Dendritic cell treated with granulocyte-macrophage colony-stimulating factor and Interleukin-4, amounts not matched to agents 40 ng/mL and 50 ng/mL, for 4 days (primary cell): Measurements from ENCODE around the gene NBEAL1.
"Not testable (repeated sequence)": the region's sequence is repeated elsewhere in the genome, so short reads cannot be mapped to it uniquely, and the experiment has no call there.

Source experiments
- H3K27ac Mint-ChIP-seq: one replicate; pipeline ENCODE4 v1.8.0; 2022; ENCODE audit warnings: mild to moderate bottlenecking, mixed read lengths
- H3K27me3 Mint-ChIP-seq: one replicate; pipeline ENCODE4 v1.8.0; 2022; ENCODE audit warnings: mild to moderate bottlenecking, mixed read lengths
- H3K36me3 Mint-ChIP-seq: one replicate; pipeline ENCODE4 v1.8.0; 2022; ENCODE audit warnings: low read depth, mixed read lengths
- H3K4me1 Mint-ChIP-seq: one replicate; pipeline ENCODE4 v1.8.0; 2022; ENCODE audit warnings: low read depth, mixed read lengths
- H3K4me3 Mint-ChIP-seq: one replicate; pipeline ENCODE4 v1.8.0; 2022; ENCODE audit warnings: mild to moderate bottlenecking, moderate library complexity, mixed read lengths
- H3K9me3 Mint-ChIP-seq: one replicate; pipeline ENCODE4 v1.8.0; 2022; ENCODE audit warnings: mixed read lengths
- intact Hi-C: fragments of 100-400 bp; cut with micrococcal nuclease; formaldehyde crosslinking; loops from one replicate; pipeline ENCODE4 v1.15.0; 2022

The NBEAL1 gene

DNA sequence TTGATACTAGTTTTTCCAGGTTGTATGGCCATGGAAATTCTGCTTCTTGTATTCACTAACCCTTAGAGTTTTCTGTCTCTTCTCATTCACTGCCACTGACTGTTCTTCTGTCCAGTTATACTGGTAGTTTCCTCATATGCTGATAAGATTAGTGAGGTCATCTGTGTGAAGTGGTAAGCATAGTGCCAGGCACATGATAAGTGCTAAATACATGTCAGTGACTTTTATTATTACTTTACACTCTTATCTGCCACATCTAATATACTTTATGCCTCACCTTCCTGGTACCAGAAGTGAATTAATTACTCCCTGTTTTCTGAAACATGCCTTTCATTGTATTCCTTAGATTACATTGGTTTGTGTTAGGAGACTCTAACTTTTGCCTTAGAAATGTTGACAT lies 91.3 kb downstream of the NBEAL1 start:
- Mint-ChIP-seq H3K27ac (no peak overlapping the region), H3K4me1 (no peaks in the 10 kb centered on the region), H3K4me3 (no peak overlapping the region), H3K27me3 (no peaks in the 10 kb centered on the region), H3K9me3 (peaks cover 31% of the 10 kb centered on the region), H3K36me3 (peaks cover 53% of the 10 kb centered on the region)
- intact Hi-C loops = no loop called here

DNA sequence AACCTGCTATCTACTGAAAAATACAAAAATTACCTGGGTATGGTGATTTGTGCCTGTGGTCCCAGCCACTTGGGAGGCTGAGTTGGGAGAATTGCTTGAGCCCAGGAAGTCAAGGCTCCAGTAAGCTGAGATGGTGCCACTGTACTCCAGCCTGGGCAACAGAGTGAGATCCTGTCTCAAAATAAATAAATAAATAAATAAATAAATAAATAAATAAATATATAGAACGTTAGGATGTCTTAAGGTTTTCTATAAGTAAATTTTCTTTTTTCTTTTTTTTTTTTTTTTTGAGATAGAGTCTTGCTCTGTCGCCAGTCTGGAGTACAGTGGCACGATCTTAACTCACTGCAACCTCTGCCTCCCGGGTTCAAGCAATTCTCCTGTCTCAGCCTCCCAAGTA lies 95.8 kb downstream of the NBEAL1 start:
- H3K4me1 Mint-ChIP-seq, H3K27ac Mint-ChIP-seq: not testable (repeated sequence)

DNA sequence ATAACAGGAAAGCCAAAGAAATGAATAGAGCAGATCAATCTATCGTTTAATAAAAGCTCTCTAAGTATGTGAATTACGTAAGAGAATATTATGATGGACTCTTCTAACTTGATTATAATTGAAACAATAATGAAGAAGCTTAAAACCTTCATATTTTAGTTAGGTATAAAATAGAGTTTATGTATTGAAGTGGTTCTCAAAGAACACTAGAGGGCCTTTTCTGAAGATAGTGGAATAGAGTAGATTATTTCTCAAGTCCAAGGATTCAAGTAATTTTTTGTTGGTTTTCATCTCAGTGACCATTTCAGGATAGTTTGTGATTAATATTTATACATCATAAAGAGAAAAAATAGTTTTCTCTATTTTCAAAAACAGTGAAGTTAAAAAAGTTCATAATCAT lies 97.7 kb downstream of the NBEAL1 start:
- no peak overlapping the region for H3K4me3 Mint-ChIP-seq
- no peaks in the 10 kb centered on the region for H3K27me3 Mint-ChIP-seq
- H3K9me3 Mint-ChIP-seq = no peaks in the 10 kb centered on the region
- intact Hi-C loops = no loop called here
- H3K36me3 Mint-ChIP-seq = peaks cover 65% of the 10 kb centered on the region
- H3K27ac Mint-ChIP-seq = no peak overlapping the region
- H3K4me1 Mint-ChIP-seq = no peaks in the 10 kb centered on the region

More for the DNA sequence above, 95.8 kb downstream of the NBEAL1 start:
- H3K9me3 Mint-ChIP-seq, H3K4me3 Mint-ChIP-seq, H3K27me3 Mint-ChIP-seq, intact Hi-C loops: not testable (repeated sequence)
- H3K36me3 Mint-ChIP-seq = peaks cover 48% of the 10 kb centered on the region

DNA sequence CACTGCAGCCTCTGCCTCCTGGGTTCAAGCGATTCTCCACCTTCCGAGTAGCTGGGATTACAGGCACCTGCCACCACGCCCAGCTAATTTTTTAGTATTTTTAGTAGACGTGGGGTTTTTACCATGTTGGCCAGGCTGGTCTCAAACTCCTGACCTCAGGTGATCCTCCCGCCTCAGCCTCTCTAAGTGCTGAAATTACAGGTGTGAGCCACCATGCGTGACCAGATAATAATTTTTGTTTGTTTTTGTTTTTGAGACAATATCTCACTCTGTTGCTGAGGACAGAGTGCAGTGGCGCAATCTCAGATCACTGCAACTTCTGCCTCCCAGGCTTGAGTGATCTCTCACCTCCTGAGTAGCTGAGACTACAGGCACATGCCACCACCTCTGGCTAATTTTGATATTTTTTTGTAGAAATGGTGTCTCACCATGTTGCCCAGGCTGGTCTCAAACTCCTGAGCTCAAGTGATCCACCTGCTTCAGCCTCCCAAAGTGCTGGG lies 100.6 kb downstream of the NBEAL1 start:
- H3K4me3 Mint-ChIP-seq, intact Hi-C loops, H3K4me1 Mint-ChIP-seq, H3K9me3 Mint-ChIP-seq, H3K27ac Mint-ChIP-seq, H3K27me3 Mint-ChIP-seq: not testable (repeated sequence)
- H3K36me3 Mint-ChIP-seq = peaks cover 56% of the 10 kb centered on the region

DNA sequence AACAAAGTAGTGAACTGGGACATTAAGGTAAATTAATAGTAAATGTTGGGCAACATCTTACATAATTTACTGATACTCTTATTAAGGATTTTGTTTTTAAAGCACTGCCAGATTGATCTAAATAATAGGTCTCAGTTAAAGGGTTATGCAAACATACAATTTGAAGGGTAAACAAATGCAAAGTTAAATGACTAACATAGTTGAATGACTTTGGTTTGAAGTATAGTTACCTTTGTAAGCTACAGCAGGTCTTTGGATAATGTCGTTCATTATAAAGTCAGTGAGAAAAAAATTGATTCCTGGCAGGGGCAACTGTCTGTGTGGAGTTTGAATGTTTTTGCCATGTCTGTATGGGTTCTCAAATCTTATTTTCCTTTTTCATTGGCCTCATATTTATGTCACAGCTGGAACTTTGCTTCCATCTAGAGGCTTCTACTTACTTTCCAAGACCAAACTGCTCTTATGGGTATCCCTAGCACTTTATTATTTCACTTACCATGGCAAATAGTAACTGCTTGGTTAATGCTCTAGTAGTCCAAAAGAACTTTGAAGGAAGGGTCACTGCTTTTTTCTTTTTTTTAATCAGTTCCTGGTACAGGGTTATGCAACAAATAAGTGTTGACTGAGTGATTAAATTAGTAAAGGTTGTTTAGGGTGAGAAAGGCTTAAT lies 107.8 kb downstream of the NBEAL1 start:
- Mint-ChIP-seq H3K9me3 (no peaks in the 10 kb centered on the region), H3K27me3 (no peaks in the 10 kb centered on the region), H3K4me1 (no peaks in the 10 kb centered on the region), H3K27ac (no peak overlapping the region), H3K4me3 (no peak overlapping the region), H3K36me3 (peaks cover 25% of the 10 kb centered on the region)
- intact Hi-C loops = no loop called here

DNA sequence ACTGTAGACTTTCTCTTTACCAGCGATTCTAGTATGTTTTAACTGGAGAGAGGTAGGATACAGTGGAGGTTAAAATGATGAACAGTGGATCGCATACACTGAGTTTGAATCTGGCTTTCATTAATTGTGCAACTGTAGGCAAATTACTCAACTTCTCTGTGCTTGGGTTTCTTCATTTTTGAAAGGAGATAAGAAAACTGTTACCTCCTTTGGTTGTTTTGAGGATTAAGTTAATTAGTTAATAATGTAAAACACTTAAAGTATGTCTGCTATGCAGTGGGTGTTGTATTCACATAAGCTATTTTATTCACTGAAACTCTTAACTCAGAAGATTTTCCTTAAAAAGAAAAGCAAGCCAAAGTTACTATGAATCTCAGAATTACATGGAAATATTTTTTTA lies 112.3 kb downstream of the NBEAL1 start:
- Mint-ChIP-seq H3K27ac (no peak overlapping the region), H3K9me3 (no peaks in the 10 kb centered on the region), H3K4me1 (no peaks in the 10 kb centered on the region), H3K27me3 (no peaks in the 10 kb centered on the region), H3K36me3 (peaks cover 46% of the 10 kb centered on the region), H3K4me3 (no peak overlapping the region)
- intact Hi-C loops = no loop called here

DNA sequence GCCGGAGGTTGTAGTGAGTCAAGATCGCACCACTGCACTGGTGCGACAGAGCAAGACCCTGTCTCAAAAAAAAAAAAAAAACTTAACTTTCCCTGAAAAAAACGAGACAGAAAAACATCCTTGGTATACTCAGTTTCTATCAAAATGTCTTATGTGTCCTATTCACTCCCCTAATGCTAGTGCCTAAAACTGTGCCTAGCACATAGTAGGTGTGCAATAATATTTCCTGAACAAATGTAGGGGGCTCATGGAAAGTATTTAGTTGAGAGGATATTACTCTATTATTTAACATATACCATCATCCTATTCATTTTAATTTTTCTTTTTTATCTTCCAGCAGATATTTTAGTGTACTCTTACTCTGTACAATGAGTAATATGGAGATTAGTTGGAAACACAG lies 120.4 kb downstream of the NBEAL1 start:
- H3K4me3 Mint-ChIP-seq = no peak overlapping the region
- no peaks in the 10 kb centered on the region for H3K4me1 Mint-ChIP-seq
- no peaks in the 10 kb centered on the region for H3K27me3 Mint-ChIP-seq
- intact Hi-C loops = no loop called here
- no peaks in the 10 kb centered on the region for H3K9me3 Mint-ChIP-seq
- peaks cover 15% of the 10 kb centered on the region for H3K36me3 Mint-ChIP-seq
- no peak overlapping the region for H3K27ac Mint-ChIP-seq

DNA sequence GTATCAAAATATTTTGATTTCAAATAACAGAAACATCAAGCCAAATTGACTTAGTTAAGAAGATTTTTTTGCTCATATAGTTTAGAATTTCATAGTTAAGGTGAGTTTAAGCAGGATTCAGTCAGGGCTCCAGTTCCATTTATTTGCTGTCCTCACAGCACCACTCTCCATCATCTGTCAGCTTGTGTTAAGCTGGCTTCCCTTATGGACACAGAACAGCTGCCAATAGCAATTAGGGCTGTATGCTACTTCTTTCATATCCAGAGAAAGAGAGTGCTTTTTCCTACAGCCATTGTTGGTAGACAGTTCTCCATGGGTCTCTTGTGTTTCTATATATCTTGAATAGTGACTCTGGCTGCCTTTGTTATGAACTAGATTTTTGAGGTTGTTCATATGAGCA lies 128.7 kb downstream of the NBEAL1 start:
- intact Hi-C loops = no loop called here
- Mint-ChIP-seq H3K27ac (no peak overlapping the region), H3K36me3 (peaks cover 17% of the 10 kb centered on the region), H3K4me1 (no peaks in the 10 kb centered on the region), H3K4me3 (no peak overlapping the region), H3K27me3 (no peaks in the 10 kb centered on the region), H3K9me3 (no peaks in the 10 kb centered on the region)

DNA sequence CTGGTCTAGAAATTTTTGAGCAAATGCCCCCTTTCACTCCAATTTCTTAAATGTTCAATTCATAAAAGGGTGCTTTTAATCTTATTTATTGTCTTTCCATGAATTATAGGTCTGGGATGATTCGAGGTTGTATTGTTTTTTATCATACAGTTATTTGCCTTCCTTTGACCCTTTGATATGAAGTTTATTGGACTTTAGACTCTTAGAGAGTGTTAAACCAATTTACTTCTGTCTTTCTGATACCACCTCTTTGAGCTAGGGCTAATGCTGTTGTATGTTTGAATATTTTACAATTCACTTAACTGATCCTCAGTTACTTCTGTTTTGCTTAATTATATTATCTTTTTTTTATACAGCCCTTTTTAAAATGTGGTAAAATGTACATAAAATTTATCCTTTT lies 134.5 kb downstream of the NBEAL1 start:
- intact Hi-C loops = no loop called here
- Mint-ChIP-seq H3K27ac (no peak overlapping the region), H3K36me3 (peaks cover 50% of the 10 kb centered on the region), H3K4me1 (no peaks in the 10 kb centered on the region), H3K4me3 (no peak overlapping the region), H3K9me3 (no peaks in the 10 kb centered on the region), H3K27me3 (no peaks in the 10 kb centered on the region)

DNA sequence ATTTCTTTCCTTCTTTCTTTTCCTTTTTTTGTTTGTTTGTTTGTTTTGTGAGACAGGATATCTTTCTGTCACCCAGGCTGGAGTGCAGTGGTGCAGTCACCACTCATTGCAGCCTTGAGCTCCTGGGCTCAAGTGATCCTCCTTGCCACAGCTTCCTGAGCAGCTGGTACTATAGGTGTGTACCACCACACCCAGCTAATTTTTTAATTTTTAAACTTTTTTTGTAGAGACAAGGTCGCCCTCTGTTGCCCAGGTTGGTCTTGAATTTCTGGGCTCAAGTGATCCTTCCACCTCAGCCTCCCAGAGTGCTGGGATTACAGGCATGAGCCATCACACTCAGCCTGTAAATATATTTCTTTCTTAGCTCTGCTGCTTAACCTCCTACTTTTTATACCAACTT lies 140.7 kb downstream of the NBEAL1 start:
- intact Hi-C loops = no loop called here
- Mint-ChIP-seq H3K36me3 (peaks cover 49% of the 10 kb centered on the region), H3K4me1 (no peaks in the 10 kb centered on the region), H3K4me3 (no peak overlapping the region), H3K27me3 (no peaks in the 10 kb centered on the region), H3K27ac (no peak overlapping the region), H3K9me3 (no peaks in the 10 kb centered on the region)

DNA sequence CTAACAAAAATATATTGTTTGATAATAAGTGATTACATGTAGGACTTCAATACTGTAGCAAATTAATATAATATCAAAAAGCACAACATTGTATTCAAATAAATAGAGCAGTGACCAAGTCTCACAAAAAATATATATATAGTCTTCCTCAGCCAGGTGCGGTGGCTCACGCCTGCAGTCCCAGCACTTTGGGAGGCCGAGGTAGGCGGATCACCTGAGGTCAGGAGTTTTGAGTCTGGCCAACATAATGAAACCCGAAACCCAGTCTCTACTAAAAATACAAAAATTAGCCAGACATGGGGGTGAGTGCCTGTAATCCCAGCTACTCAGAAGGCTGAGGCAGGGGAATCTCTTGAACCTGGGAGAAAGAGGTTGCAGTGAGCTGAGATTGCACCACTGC lies 148.0 kb downstream of the NBEAL1 start:
- intact Hi-C loops, H3K27ac Mint-ChIP-seq, H3K4me1 Mint-ChIP-seq, H3K9me3 Mint-ChIP-seq, H3K27me3 Mint-ChIP-seq, H3K4me3 Mint-ChIP-seq: not testable (repeated sequence)
- H3K36me3 Mint-ChIP-seq = peaks cover 55% of the 10 kb centered on the region

DNA sequence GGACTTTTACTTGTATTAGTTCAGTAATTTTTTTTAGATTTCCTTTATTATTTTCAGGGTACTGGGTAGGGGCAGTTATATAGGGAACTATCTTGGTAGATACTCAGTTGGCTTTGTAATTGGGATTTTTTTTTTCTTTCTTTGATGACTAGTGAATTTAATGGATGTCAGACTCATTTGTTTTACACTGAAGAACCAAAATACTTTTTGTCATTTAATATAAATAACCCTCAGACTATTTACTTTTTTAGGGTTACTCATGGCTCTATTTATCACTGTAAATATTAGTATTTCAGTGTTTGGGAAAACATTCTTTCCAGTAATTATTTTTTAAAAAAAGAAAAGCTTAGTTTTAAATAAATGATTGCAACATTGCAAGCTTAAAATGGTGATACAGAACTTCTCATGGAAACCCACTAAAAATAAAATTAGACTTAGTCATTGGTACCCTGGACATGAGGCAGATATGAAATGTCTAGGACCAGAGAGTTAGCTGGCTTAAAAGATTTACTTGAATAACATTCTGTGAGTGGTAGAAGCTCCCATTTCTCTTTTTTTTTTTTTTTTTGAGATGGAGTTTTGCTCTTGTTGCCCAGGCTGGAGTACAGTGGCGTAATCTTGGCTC lies 149.7 kb downstream of the NBEAL1 start:
- Mint-ChIP-seq H3K4me1 (no peaks in the 10 kb centered on the region), H3K36me3 (peaks cover 48% of the 10 kb centered on the region), H3K27ac (no peak overlapping the region), H3K27me3 (no peaks in the 10 kb centered on the region), H3K4me3 (no peak overlapping the region), H3K9me3 (no peaks in the 10 kb centered on the region)
- intact Hi-C loops = no loop called here

DNA sequence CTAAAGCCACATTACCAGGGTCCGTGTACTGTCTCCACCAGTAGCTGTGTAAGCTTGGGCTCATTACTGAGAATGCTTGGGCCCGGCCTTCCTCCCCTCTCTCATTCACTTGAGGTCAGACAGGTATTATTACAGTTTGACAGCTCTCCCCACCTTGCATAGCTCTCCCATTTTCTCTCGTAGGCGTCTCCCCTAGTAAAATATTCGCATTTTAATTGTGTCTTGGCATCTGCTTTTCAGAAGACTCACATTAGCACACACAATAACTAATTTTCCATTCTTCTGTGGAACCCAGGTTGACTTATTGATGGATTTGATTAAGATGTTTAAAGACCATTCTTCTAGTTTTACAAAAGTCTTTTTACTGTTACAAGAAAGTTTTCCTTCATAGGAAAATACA lies 153.1 kb downstream of the NBEAL1 start:
- Mint-ChIP-seq H3K36me3 (peaks cover 45% of the 10 kb centered on the region), H3K27ac (no peak overlapping the region), H3K9me3 (no peaks in the 10 kb centered on the region), H3K4me1 (no peaks in the 10 kb centered on the region), H3K4me3 (no peak overlapping the region), H3K27me3 (no peaks in the 10 kb centered on the region)
- intact Hi-C loops = no loop called here

DNA sequence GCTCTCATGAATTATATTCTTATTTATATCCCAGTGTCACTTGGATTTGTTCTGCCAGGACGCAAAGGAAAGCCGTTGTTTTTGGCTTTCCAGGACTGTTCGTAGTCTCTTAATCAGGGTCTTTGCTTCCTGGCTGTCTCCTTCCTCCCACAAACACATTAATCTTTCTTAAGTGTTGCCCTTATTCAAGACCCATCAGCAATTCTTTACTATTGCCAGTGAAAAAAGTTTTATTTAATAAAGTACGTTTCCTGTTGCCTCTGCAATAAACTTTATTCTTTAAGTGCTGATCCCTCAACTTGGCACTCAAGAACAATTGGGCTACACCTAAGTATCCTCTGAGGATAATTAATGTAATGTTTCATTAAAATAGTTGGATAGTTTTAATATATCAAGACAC lies 155.8 kb downstream of the NBEAL1 start:
- Mint-ChIP-seq H3K9me3 (no peaks in the 10 kb centered on the region), H3K4me3 (no peak overlapping the region), H3K27ac (no peak overlapping the region), H3K27me3 (no peaks in the 10 kb centered on the region), H3K36me3 (peaks cover 38% of the 10 kb centered on the region), H3K4me1 (no peaks in the 10 kb centered on the region)
- intact Hi-C loops = no loop called here

DNA sequence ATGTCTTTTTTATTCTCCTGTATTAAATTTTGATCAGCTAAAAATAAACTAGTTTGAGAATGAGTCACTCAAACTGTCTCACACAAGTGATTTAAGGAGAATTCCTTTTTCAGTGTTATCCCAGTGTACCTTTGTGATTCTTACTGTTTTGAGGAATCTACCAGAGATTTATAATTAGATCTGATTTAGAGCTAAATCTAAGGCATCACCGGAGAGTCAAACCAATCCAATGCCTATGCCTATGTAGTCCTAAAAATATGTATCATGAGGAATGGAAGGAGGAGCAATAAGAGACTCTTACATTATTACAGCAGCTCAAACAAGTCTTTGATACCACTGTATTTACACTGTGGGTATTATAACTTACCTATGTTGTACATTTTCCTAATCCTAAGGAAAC lies 160.7 kb downstream of the NBEAL1 start:
- Mint-ChIP-seq H3K27ac (no peak overlapping the region), H3K36me3 (peaks cover 13% of the 10 kb centered on the region), H3K9me3 (no peaks in the 10 kb centered on the region), H3K4me1 (no peaks in the 10 kb centered on the region), H3K27me3 (no peaks in the 10 kb centered on the region), H3K4me3 (no peak overlapping the region)
- intact Hi-C loops = no loop called here
